Hematopoietic multipotent progenitor cell treated with erythropoietin and hydrocortisone succinate and interleukin-3 and kit ligand, for 15 days (in vitro differentiated cells): ENCODE data around the gene POLR2C.
"Not testable (repeated sequence)": the region's sequence is repeated elsewhere in the genome, so short reads cannot be mapped to it uniquely, and the experiment has no call there.

Experiments used
- DNase-seq: peaks from one replicate; pipeline ENCODE4 v3.0.0-alpha.2; 2015; ENCODE audit warnings: low spot score

Gene POLR2C

DNA sequence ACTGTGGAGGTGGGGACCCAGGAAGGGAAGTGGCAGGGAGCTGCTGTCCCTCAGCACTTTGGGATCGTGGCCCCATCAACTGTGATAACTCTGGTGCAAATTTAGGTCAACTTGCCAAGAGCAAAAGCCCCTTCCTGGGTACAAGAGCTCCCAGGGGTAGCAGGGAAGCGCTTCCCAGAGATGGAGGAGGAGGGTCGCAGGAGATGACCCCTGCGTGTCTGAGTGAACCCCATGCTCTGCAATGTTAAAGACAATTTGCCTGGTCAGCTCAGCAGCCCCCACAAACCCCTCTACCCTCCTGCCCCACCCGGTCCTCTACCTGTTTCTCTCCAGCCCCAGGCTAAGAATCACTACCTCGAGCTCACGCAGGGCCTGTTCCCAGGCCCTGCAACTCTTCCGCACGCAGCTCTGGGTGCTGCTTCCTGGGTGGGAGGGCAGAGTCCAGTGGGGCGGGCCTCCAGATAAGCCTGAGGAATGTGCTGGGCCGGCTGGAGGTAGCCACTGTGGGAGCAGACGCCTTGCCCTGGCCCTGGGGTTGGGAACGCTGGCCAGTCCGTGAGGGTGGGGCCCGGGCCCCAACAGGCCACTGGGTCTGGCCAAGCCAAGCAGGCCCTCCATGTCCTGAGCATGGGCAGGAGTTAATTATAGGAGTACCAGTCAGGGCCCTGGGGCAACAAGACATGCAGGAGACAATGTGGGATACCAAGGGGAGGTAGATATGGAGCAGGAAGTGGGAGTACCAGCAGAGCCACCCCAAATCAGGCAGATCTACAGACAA lies 17.7 kb downstream of the POLR2C start:
- DNase-seq: no peak

DNA sequence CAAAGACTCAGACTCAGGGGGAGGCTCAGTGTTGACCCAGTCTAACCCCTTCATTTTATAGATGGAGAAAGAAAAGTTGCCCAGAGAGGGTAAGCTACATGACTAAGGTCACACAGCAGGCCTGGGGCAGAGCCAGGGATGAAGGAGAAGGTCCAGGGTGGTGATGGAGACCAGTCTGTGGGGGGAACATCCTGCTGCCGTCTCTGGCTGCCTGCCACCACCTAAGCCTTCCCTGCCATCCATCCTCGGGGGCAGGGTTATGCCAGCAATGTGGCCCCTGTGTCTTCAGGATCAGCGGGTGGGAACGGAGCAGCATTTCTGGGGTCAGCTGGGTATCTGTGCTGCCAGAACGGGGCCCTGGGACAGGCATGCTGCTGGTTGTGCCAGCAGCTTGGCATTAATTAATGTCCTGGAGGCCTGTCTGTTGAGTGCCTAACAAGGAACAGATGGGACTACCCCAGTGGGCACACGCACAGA lies 18.3 kb downstream of the POLR2C start:
- DNase-seq: no peak

DNA sequence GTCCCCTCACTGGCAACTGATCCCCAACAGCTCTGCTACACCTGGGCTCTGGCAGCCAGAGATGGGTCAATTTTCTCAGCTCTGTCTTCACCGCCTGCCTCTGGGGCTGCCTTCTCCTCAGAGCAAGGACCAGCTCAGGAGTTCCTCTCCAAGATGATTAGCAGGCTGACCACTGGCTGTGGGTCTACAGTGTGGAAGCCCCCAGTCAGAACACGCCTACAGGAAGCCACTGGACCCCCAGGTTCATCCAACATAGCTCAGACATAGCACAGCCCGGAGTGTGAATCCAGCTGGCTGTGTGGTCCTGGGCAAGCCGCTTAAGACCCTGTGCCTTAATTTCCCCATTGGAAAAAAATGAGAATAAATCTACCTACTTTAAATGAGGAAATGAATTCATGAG lies 18.9 kb downstream of the POLR2C start:
- no peak for DNase-seq

DNA sequence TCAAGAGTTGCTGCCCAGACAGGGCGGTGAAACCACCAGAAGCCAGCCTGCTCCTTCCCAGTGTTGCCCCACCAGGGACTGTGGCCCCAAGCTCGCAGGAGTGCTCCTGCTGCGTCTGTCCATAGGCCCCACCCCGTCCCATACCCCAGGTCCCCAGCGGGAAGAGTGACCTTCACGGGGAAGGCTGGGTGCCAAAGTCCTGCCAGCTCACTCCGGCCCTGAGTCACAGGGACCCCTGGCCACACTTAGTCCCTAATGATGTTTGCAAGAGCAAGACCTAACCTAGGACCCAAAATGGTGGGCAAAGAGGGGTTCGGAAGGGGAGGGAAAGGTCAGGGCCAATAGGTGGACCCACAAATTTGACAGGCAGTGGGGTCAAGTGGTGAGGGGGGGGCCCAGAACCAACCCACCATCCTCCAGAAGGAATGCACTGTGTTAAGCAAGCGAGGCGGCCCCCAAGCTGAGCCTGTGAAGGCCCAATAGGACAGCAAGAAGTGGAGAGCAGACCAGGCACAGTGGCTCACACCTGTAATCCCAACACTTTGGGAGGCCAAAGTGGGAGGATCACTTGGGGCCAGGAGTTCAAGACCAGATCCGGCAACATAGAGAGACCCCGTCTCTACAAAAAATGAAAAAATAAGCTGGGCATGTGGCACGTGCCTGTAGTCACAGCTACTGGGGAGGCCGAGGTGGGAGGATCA lies 20.5 kb downstream of the POLR2C start:
- DNase-seq: no peak

DNA sequence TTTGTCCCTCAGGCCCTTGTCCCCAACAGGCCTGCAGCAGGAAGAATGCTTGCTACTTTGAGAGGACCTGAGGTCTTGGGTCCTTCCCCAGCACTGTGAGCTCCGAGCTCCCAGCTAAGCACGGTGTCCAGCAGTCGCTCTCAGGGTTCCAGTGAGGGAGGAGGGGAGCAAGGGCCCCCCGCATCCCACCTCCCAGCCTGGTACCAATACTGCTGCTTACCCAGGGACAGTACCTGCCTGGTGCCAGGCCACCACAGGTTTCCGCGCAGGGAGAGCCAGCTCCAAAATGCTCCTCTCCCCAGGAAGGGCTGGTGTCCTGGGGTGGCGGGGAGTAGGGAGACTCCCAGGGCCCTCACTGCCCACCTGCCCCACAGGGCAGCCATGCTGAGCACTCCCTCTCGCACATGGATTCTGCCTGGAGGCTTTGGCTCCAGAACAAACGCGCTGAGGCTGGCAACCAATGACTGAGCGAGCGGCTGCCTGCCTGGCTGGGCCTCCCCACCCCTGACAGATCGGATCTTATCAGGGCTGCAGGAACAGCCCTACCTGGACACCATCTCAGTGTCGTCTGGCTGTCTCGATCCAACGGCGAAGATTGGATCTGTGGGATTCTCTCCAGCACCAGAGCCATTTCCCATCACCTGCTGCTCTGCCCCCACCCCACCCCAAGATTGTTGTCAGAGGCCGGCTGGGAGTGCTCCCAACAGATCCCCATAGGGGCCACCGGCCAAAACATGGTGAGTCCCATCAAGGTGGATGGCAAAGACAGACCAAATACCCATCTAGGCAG lies 21.4 kb downstream of the POLR2C start:
- no peak for DNase-seq

DNA sequence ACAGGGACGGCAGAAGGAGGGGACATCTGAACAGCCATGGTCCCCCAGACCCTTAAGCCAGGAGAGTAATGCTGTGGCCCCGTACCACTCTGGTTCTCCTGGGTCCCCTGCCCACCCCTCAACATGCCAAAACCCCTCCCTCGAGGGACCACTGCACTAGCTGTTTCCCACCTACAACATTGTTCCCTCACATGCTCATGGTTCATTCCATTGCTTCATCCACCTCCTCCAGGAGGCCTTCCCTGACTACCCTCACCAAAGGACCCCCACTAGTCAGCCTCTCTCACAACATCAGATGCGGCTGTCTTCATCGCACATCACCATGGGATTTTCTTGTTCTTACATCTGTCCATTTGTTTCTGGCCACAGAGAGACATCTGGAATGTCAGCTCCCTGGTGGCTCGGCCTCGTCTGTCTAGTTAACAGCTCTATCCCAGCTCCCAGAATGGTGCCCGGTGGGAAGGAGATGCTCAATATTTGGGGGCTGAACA lies 22.1 kb downstream of the POLR2C start:
- no peak for DNase-seq

DNA sequence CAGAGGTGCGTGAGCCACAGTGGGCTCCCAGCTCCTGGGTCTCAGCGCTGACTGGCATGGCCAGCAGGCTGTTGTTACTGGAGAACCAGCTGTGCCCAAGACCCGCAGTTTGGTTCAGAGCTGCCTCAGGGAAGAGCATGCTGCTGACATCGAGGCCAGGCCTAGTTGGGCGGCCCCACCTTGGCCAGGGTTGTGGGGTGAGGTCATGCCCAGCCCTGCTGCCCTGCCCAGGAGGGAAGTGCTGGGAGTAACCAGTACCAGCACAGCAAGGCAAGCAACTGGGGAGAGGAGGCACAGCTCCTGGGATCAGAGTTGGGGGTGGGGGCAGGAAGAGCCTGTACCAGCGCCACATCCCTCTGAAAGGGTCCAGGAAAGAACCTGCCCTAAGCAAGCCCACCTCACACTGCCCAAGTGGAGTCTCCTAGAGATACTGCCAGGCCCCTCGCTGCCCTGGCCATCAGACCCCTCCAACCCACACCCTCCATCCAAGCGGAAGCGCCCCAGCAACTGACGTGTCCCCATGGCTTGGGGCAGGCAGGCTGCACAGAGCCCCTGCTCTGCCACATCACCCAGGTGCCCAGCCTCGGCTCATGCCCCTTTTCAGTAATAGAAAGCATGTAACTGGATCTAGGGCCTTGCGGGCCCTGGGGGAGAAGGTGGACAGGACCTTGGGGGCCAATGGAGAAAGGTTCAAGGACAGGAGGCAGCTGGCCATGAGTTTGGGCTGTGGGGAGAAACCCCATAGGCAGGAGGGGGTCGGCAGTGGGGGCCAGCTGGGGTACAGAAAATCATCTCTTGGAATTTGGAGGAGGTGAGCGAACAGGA lies 22.8 kb downstream of the POLR2C start:
- no peak for DNase-seq

DNA sequence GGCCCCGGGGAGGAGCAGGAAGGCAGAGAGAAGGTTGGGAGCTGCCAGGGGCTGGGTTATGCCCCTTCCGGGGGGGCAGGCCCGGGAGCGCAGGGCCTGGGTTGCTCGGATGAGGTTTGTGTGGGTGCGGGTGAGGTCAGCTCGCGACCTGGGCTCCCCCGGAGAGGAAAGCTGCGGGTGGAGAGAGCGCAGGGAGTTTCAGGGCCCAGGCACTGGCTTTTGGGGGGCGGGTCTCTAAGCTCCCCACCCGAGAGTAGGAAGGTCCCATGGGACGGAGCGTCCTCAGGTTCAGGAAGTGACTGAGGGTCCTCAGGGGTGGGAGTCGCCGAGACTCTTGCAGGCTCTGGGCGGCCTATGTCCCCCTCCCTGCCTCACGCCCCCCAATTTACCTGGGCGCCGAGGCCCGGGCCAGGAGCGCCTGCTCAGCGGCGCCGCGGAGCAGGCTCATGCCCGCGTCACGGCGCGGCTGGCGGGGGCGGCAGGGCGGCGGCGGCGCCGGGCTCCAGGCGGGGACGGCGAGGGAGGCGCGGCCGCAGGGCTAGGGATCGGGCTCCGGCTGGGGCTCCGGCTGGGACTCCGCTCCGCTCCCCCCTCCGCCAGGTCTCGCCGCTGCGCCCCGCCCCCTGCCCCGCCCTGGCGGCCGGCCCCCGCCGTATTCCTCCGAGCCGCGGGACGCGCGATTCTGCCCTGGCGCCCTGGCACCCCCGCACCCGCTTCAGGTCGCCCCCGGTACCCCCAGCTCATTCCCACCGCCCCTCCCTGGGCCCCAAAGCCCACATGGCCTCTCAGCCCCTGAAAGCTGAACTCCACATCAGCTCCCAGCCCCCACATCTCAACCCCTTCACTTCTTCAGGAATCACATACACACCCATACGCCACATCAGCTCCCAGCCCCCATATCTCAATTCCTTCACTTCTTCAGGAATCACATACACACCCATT lies 23.7 kb downstream of the POLR2C start, which contains the start of gene DOK4:
TSS of gene DOK4 (minus strand) at position 578 of the 942 bp plus-strand sequence. CDS start 6,986 bp downstream, outside the sequence.
- DNase-seq: peak; percentile 69

DNA sequence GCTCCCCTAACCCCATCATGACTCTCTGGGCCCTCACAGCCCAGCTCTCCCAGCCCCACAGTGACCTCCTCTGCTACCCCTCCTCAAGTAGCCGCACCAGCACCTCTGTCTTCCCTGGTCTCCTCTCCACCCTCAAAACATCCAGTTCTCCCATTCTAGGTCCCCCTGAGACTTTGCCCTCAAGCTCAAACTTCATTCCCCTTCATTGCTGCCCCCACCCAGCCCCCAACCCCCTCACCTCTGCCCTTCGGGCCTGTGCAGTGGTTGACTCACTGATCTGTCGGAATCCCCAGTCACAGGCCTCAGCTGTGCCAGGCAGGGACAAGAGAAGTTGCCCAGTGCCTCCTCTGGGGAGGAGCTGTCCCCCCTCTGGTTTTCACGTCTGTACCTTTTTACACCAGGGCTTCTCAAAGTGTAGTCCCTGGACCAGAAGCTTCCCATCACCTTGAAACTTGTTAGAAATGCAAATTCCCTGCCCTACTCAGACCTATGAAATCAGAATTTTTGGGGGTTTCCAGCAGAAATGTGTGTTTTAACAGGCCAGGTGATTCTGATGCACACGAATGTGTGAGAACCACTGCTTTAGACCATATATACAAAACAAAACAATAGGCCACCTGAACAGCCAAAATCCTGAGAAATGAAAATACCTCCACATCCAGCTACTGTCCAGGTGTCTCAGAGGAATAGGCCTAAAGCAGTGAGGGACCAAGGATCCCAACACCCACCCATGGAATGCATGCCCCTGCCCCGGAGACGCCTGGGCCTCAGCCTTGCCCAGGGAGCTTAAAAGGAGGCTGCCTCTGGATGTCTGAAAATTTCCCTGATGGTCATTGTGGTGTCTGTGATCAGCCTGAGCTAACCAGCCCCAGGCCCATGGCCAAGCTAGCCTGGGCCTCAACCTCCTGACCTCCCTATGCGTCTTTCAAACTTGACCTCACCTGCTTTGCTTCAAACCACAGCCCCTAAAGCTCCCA lies 24.7 kb downstream of the POLR2C start:
- DNase-seq: no peak

DNA sequence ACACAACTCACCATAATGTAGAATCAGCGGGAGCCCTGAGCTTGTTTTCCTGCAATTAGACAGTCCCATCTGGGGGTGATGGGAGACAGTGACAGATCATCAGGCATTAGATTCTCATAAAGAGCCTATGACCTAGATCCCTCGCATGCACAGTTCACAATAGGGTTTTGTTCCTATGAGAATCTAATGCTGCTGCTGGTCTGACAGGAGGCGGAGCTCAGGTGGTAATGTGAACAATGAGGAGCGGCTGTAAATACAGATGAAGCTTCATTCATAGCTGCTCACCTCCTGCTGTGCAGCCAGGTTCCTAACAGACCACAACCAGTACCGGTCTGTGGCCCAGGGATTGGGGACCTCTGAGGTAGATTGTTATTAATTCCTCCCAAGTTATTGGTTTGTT lies 26.8 kb downstream of the POLR2C start:
- no peak for DNase-seq

DNA sequence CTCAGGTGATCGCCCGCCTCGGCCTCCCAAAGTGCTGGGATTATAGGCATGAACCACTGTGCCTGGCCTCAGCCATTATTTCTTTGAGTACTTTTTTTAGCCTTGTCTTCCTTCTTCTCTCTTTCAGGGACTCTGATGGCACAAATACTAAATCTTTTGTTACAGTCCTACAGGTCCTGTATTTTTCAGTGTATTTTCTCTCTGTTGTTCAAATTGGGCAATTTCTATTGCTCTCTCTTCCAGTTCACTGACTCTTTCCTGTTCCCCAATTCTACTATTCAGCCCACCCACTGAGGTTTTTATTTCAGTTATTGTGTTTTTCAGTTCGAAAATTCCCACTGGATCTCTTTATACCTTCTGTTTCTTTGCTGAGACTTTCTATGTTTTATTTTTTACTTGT lies 31.3 kb downstream of the POLR2C start:
- no peak for DNase-seq

DNA sequence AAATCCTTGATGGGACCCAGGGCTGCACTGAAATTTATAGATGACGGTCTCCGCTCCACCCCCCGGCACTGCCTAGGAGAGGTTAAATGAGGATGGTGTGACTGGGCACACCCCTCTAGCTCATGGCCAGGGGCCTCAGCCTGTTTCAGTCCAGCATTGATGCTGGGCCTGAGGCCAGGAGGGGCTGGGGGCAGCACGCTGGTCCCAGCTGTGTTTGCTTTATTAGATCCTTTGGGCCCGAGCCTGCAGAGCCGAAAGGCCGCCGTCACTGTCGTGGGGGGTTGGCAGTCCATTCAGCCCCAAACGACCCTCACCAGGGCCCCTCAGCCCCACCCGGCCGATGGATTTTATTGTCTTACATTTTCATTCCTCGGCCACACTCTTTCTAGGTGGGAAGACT lies 34.6 kb downstream of the POLR2C start:
- no peak for DNase-seq

DNA sequence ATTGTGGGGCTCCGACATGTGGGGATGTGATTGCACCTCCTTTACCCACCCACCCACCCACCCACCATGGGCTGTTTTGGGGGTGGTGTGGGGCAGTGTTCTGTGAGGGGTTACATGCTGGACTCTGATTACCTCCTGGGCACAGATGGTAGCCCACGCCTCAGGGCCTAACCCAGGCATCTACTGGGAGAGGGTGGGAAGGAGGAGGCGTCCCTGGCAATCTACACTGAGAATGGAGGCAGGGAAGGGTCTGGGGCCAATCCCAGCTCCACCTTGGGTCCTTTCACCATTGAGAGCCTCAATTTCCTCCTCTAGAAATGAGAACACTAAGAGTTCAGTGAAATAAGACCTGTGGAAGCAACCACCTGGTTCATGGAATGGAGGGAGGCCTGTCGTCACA lies 35.6 kb downstream of the POLR2C start:
- DNase-seq: no peak

DNA sequence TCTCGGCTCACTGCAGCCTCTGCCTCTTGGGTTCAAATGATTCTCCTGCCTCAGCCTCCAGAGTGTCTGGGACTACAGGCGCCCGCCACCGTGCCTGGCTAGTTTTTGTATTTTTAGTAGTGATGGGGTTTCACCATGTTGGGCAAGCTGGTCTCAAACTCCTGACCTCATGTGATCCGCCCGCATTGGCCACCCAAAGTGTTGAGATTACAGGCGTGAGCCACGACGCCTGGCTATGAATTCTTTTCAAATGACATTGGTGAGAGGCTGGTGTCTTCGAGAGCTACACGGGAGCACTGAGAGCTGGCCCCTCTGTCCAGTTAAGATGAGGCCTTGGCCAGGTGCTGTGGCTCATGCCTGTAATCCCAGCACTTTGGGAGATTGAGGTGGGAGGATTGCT lies 37.5 kb downstream of the POLR2C start:
- DNase-seq: not testable (repeated sequence)

DNA sequence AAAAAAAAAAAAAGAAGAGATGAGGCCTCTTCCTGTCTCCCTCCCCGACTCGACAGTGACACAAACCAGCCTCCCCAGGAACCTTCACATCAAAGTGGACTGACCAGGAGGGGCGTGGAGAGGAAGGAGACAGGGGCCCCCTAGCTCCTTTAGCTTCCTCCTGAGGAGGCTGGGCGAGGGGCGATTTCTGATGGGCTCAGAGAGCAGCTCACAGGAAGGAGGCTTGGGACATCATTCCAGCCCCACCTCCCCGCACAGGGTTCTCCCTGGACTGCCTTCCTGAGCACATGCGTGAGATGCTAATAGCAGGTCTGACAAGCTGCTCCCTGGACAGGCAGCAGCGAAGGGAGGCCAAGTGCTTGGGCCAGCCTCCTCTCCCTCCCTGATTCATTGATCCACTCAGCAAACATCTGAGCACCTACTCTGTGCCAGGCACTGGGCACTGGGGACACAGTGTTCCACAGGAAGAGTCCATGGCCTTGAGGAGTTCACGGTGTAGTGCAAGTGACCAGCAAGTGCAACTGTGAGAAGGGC lies 38.2 kb downstream of the POLR2C start:
- DNase-seq: no peak

DNA sequence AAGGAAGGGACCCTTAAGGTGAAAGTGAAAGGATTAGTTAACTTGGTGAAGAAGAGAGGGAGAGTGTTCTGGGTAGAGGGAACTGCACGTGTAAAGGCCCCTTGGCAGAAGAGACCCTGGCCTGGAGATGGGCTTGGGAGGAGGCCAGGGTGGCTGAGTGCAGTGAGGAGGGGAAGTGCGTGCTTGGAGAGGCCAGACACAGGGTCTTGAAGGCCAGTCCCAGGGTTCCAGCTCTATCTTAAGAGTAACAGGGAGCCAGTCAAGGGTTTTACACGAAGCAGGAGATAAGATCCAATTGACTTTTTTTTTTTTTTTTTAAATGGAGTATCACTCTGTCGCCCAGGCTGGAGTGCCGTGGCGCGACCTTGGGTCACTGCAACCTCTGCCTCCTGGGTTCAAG lies 39.0 kb downstream of the POLR2C start:
- DNase-seq: no peak

DNA sequence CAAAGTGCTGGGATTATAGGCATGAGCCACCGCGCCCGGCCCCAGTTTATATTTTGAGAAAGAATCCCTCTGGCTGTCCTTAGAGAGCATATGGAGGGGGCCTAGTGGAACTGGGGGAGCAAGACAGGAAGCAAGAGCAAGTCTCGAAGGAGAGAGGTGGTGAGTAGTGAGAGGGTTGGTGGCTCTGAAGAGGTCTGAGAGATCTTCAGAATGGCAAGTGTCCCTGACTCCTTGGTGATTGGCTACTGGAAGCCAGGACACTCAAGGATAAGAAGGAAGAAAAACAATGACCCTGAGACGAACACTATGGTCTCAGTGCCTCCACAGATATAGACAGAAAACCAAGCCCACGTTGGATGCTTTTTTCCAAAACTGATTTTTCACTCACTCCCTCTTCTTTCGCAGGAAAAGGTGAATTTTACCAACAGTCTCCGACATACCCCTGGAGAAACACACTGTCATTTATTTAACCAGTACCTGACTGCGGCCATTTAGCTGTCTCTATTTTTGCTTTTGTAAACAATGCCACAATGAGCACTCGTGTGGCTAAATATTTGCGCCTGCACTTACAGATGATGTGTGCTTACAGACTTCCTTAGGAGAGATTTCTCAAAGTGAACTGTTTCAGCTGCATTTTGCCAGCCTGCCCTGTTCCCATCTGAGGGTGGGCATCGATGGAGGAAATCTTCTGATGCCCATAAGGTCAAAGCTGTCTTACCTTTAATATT lies 39.7 kb downstream of the POLR2C start:
- DNase-seq: no peak

DNA sequence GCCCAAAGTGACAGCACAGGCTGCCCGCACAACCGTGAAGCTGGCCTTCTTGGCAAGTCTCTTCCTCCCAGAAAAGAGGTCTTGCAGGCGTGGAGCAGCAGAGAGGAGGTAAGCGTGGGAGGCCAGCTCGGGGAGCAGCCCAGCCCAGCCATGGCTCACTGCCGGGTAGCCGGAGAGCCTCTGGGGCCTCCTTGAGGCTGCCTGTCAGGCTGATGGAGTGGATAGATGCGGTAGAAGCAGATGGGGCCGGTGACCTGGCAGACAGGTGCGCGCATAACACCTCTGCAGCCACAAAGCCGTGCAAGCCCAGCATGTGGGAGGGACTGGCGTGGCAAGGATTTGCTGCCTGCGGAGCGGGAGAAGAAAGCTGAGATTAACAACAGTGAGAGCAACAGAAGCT lies 40.9 kb downstream of the POLR2C start:
- no peak for DNase-seq
